HG02571 (cell line): ENCODE data around the gene CD14.
"Not testable (repeated sequence)": the region's sequence is repeated elsewhere in the genome, so short reads cannot be mapped to it uniquely, and the experiment has no call there.

Experiments
- ATAC-seq: cut with Tn5 transposase; IDR thresholded peaks from one replicate; pipeline ENCODE4 v1.9.1; 2021; ENCODE audit warnings: mild to moderate bottlenecking, moderate library complexity; ENCODE audit not compliant: unreplicated experiment

The CD14 gene

DNA sequence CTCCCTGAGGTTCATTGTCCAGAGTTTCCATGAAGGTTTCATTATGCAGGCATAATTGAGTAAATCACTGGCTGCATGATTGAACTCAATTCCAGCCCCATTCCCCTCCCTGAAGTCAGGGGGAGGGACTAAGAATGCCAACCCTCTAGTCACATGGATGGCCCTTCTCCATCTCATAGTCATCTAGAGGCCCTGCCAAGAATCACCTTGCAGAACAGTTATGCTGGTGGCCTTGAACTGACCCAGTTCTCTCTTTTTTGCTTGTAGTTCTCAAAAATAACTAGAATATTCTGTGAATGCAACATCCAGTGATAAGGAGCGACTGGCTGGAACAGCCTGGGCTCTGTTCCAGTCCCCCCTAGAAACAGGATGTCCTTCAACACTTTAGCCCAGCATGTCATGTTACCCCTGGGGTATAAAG is 36.6 kb downstream of the CD14 start:
- ATAC-seq, result no peak

DNA sequence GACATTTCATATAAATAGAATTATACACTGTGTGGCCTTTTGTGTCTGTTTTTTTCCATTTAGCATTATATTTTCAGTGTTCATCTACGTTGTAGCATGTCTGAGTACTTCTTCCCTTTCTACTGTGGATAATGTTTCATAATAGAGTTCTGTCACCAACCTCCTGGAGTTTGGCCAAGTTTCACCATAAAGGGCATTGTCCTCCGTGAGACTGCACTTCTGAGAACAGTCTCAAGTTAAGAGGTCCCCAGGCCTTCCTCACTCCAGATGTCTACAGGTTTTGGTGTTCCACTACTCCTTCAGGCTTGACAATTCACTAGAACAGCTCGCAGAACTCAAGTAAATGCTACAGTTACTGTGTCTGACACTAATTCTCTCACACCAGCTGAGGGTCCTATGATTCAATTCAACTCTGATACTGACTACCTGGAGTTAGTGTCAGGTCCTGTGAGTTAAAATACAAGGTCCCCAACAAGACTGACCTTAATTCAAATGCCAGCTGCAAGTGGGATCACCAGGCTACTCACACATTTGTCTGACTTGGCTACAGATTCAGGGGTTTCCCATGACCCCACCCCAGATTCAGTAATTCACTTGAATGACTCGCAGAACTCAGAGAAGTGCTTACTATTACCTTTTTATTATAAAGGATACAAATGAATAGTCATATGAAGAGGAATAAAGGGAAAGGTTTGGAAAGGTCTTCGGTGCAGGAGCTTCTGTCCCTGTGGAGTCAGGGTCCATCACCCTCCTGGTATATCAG is 37.3 kb downstream of the CD14 start:
- no peak for ATAC-seq

- ATAC-seq, result no peak
Observed at GRCh38 chr5:140594169-140594568, 38.8 kb downstream of the CD14 start.

DNA sequence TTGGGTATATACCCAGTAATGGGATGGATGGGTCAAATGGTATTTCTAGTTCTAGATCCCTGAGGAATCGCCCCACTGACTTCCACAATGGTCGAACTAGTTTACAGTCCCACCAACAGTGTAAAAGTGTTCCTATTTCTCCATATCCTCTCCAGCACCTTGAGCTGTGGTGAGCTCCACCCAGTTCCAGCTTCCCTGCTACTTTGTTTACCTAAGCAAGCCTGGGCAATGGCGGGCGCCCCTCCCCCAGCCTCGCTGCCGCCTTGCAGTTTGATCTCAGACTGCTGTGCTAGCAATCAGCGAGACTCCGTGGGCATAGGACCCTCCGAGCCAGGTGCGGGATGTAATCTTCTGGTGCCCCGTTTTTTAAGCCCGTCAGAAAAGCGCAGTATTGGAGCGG is 39.9 kb downstream of the CD14 start:
- ATAC-seq, result not testable (repeated sequence)

- ATAC-seq, result no peak
Observed at GRCh38 chr5:140591747-140592372, 41.1 kb downstream of the CD14 start.

- ATAC-seq, result no peak
Observed at GRCh38 chr5:140590861-140591260, 42.1 kb downstream of the CD14 start.

GRCh38 chr5:140588311-140589070 is 44.5 kb downstream of the CD14 start:
- ATAC-seq, result no peak

DNA sequence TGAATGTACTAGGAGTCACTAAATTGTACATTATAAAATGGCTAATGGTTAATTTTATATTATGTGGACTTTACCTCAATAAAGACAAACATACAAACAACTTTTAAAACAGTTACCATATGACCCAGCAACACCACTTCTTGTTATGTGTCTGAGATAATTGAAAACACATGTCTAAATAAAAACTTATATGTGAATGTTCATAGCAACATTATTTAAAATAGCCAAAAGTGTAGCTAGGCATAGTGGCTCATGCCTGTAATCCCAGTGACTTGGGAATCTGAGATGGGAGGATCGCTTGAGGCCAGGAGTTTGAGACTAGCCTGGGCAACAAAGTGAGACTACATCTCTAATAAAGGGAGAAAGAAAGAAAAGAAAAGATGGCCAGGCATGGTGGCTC is 45.5 kb downstream of the CD14 start:
- no peak for ATAC-seq
